SH-SY5Y (cell line): ENCODE results near the gene ADCY5.

Experiments used
- GATA2 ChIP-seq: IDR thresholded peaks from 2 replicates; pipeline ENCODE4 v1.6.1; 2011; ENCODE audit warnings: mild to moderate bottlenecking, low read depth, low read length
- GATA3 ChIP-seq: IDR thresholded peaks from 2 replicates; pipeline ENCODE4 v1.6.1; 2011; ENCODE audit warnings: low read depth, mild to moderate bottlenecking, low read length, moderate library complexity

ADCY5 gene

GRCh38 chr3:123300583-123300982 lies 148.3 kb downstream of the ADCY5 start:
- TF ChIP-seq GATA2 (no peak), GATA3 (no peak)

DNA sequence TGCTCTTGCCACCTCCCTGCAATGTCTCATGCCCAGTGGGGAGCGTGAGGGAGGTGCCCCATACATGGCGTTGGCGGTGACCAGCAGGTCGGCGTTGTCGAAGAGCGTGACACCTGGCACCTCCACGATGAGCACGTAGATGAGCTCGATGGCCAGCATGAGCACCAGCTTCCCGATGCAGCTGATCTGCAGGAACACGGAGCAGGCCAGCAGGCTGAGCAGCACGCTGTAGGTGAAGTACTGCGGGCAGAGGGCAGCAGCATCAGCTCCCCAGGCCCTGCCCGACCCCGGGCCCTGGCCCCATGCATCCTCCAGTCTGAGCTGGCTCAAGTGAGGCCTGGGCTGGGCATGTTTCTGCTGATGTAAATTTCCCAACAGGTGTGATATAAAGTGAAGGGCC lies 148.8 kb downstream of the ADCY5 start:
- TF ChIP-seq GATA3 = no peak
- no peak for TF ChIP-seq GATA2

DNA sequence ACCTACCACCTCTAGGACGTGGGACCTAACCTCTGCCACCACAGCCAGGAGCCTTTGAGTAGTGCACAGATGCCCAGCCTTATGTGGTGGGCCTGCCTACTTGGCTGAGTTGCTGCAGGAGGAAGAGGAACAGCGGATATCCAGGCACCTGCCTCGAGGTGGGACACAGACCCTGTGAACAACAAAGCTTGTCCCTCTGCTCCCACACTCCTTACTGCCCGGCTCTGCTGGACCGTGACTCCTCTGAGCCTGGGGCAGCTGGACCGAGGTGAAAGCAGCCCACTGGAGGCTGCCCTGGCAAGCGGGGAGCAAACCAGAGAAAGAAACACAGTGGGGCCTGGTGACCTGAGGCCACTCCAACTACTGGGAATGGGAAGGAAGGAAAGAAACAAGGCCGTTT lies 149.3 kb downstream of the ADCY5 start:
- no peak for TF ChIP-seq GATA2
- TF ChIP-seq GATA3 = no peak

DNA sequence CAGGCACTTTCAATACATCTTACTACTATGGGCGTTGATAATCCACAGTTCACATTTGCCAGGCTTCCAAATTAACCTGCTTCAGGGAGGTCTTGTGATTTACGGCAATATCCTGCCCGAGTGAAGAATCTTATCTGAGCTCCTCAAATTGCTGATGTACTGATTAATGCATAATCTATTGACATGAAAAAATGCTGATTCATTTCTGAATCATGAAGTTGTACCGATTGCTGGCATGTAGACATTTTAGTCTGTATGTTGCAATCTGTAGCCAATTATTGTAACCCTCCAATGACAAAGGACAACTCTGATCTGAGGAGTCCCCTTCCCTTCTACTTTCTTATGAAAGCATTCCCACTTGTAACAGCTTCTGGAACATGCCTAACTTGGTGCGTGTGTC lies 150.0 kb downstream of the ADCY5 start:
- no peak for TF ChIP-seq GATA3
- no peak for TF ChIP-seq GATA2

DNA sequence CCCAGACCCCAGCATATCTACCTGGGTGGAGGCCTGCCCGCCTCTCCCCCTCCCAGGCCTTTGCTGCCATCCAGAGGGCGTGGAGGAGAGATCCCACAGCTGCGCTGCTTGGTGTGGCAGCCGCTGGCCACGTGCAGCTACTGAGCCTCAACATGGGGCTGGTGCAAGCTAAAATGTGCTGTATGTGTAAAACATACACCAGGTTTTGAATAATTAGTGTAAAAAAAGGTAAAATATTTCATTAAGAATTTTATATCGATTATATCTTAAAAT lies 151.3 kb downstream of the ADCY5 start:
- no peak for TF ChIP-seq GATA2
- TF ChIP-seq GATA3 = no peak

- no peak for TF ChIP-seq GATA3
Observed at GRCh38 chr3:123296836-123297626, 151.9 kb downstream of the ADCY5 start.

- TF ChIP-seq GATA2 (no peak), GATA3 (no peak)
Observed at GRCh38 chr3:123296261-123296660, 152.6 kb downstream of the ADCY5 start.

DNA sequence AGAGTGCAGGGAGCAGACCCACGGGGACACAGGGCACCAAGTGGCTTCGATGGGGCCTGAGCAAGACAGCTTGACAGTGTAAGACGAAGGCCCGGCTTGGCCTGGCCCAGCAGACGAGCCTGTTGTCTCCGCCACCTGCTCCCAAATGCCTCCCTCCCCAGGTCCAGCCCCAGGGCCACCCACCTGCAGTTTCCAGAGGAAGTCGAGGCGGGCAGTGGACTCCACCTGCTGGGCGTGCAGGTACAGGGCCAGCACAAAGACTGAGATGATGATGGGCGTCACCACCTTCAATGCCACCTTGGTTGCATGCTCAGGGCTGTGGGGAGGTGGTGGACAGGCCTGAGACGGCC lies 153.0 kb downstream of the ADCY5 start:
- TF ChIP-seq GATA3 (no peak), GATA2 (no peak)

DNA sequence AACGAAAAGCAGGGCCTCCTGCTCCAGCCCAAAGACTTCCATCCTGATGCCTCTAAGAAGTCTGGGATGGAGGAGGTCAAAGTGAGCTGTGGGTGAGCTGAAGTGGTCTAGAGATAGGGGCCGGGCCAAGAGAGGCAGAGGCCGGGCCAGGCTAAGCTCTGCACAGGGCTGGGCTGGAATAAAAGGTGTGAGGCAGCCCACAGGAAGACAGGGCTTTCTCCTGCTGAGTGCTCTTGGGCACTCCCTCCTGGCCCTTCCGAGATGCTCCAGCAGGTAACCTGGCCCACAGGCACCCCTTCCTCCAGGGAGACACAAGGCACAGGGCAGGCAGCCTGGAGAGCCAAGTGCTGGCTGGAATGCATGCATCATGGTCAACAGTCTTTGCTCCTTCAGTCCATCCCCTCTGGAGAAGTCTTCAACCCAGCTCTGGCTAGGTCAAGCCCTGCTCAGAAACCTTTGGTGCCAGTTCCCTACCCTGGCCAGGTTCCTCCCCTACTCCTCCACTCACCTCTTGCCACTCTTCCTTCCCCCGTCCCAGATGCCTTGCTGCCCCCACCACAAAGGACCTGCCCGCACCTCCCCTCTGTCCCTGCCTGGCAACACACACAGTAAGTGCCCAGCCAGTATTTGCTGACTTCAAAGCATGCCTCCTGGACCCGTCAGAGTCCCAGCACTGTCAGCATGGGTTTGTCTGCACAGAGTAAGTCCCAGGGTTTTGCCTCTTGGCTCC lies 153.6 kb downstream of the ADCY5 start:
- TF ChIP-seq GATA2 (no peak), GATA3 (no peak)

- TF ChIP-seq GATA3 (no peak), GATA2 (no peak)
Observed at GRCh38 chr3:123294296-123294938, 154.5 kb downstream of the ADCY5 start.

GRCh38 chr3:123292321-123293310 lies 156.3 kb downstream of the ADCY5 start:
- TF ChIP-seq GATA3 (no peak), GATA2 (no peak)

- no peak for TF ChIP-seq GATA2
Observed at GRCh38 chr3:123291404-123291803, 157.5 kb downstream of the ADCY5 start.

GRCh38 chr3:123290962-123291361 lies 157.9 kb downstream of the ADCY5 start:
- TF ChIP-seq GATA3 (no peak), GATA2 (no peak)
